Fibroblast of the aortic adventitia (primary cell): ENCODE results near the gene KCNJ5. TPM values are rescaled to one million over a fixed set of nuclear protein-coding genes. Genes with fewer than 3 reads are reported as not detected.
"Not testable (repeated sequence)": the region's sequence is repeated elsewhere in the genome, so short reads cannot be mapped to it uniquely, and the experiment has no call there.

ENCODE experiments used
- DNase-seq: peaks from one replicate; pipeline ENCODE4 v3.0.0-alpha.2; 2010; ENCODE audit warnings: low read depth
- H3K4me3 ChIP-seq: 2 replicates; pipeline ENCODE4 v1.5.1; 2011; ENCODE audit warnings: low read depth, mild to moderate bottlenecking, control low read depth, low read length, moderate library complexity
- CTCF ChIP-seq: IDR thresholded peaks from 2 replicates; pipeline ENCODE4 v1.5.1; 2011; ENCODE audit warnings: mild to moderate bottlenecking, low read length, control low read depth, inconsistent platforms; ENCODE audit not compliant: insufficient read depth
- total RNA-seq: library from RNA; depleted of rRNA; stranded (reverse); fragments of >200 nt; gene quantifications from 2 replicates; pipeline ENCODE4 v1.2.3, GENCODE V29; 2012; ENCODE audit warnings: low replicate concordance

Gene KCNJ5
- total RNA-seq, 1 donor = 0.09 TPM

GRCh38 chr11:128916681-128917080 is 25.5 kb downstream of the KCNJ5 start:
- H3K4me3 ChIP-seq = no peak overlapping the region
- DNase-seq = no peak
- no peak for TF ChIP-seq CTCF

GRCh38 chr11:128917144-128917724 is 26.1 kb downstream of the KCNJ5 start:
- no peak overlapping the region for H3K4me3 ChIP-seq
- TF ChIP-seq CTCF = no peak
- no peak for DNase-seq

DNA sequence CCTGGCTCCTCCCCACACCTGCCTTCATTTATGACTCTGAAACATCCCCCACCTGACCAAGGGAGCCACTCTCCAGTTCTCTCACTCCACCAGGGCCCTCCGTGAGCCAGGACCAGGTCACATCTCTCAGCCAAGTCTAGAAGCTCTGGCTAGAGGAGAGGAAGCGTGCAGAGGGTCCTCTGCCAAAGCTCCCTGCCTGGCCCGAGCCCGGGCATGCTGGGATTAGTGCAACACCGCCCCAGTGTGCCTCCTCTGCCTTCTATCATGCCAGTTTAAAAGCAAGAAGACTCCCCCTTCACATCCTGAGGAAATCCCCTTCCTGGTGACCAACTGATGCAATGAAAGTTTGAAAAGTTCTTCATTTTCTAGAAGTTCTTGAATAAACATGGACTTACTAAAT is 28.1 kb downstream of the KCNJ5 start:
- DNase-seq = no peak
- H3K4me3 ChIP-seq = no peak overlapping the region
- no peak for TF ChIP-seq CTCF

GRCh38 chr11:128919635-128920034 is 28.5 kb downstream of the KCNJ5 start:
- DNase-seq, H3K4me3 ChIP-seq: not testable (repeated sequence)

GRCh38 chr11:128920666-128921065 is 29.5 kb downstream of the KCNJ5 start:
- H3K4me3 ChIP-seq = no peak overlapping the region
- TF ChIP-seq CTCF = no peak
- no peak for DNase-seq

DNA sequence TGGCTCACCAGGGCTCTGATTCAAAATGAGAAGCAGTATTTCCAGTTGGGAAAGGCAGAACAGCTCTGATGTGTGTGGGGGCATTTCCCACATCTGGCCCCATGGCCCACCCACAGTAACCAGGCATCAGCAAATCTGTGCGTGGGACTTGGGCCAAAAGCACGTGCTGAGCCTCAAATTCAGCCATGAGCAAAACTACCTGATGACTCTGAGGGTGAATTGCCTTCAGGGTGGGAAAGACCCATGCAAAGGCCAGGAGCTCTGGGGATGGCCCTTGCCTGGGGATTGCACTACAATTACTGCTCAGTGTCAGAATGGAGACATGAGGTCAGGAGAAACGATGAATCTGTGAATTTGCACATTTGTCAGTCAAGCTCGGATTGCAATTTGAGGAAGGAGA is 30.6 kb downstream of the KCNJ5 start:
- TF ChIP-seq CTCF = no peak

GRCh38 chr11:128924104-128924503 is 32.9 kb downstream of the KCNJ5 start:
- no peak for TF ChIP-seq CTCF
- no peak overlapping the region for H3K4me3 ChIP-seq
- no peak for DNase-seq

More for the DNA sequence above, 30.6 kb downstream of the KCNJ5 start:
- DNase-seq = no peak
- no peak overlapping the region for H3K4me3 ChIP-seq
